ENCODE data around the gene GDPD2.
A peak's percentile ranks its signal among the peaks of the same experiment; 100 is the strongest.

The GDPD2 gene

DNA sequence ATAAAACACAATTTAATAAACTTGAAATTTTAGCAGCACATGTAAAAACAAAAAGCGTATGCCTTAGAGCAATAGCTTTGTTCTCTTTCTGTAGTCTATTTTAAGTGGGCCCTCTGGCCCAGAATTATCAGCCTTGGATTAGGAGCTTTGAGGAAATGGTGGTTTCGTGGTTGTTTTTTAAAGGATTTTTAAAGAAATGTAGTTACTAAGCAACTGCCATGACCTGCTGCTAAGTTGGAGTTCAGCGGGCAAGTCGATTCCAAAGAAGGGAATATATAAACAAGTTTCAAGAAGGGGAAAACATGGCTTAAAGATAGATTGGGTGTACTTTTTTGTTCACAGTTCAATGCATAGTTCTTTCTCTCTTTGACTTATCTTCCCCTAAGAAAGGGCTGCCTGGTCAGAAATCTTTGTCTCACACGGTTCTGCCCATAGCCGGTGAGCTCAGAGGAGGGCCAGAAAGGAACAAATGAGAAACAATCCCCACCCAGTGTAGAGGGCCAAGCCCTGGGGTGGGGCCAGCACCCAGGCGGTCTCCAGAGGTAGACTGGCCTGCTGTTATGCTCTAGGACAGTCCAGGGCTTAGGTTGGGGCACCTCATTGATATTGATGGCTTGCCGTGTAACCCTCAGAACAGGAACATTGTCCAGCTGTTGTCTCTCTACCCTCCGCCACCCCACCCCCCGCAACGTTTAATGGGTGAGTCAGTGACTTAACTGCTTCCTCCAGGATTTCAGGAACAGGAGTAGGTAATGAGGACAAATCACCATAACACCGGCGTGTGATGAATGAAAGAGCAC is 54.0 kb downstream of the GDPD2 start:
- Histone ChIP-seq H3K4me3 (ENCODE audit: extremely low read depth, insufficient read depth, low read length, poor library complexity, severe bottlenecking) (no peak overlapping the region), H3K27ac (ENCODE audit: low read depth, low read length, severe bottlenecking) (peak overlapping the region; percentile 84), H3K4me1 (ENCODE audit: control insufficient read depth, insufficient read depth, low read length, poor library complexity, severe bottlenecking) (peaks cover 43% of the 10 kb centered on the region), H3K9me3 (ENCODE audit: control insufficient read depth, low read length) (no peaks in the 10 kb centered on the region), H3K36me3 (ENCODE audit: control insufficient read depth, insufficient read depth, low read length) (peaks cover 9% of the 10 kb centered on the region)
- 0 to 60% methylated on average over 1 to 2 of the region's 13 CpGs for WGBS, 2 experiments (ENCODE audit: insufficient coverage in 2 of 2)

DNA sequence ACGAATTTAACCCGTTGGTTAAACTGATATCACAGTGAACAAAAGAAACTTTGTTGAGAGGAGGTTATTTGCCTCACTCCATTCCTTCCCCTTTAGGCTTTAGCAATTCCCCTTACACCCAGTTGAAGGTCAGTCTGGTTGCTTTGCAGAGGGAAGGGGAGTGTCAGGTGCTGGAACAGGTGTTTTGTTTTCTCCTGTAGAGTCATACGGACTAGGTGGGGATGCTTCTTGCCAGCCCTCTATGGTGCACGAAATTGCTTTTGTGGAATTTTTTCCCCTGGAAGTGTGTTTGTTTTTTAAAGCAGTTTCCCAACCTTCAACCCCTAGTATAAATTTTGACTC is 54.6 kb downstream of the GDPD2 start:
- Histone ChIP-seq H3K36me3 (ENCODE audit: control insufficient read depth, insufficient read depth, low read length) (peaks cover 9% of the 10 kb centered on the region), H3K27ac (ENCODE audit: low read depth, low read length, severe bottlenecking) (peak overlapping the region; percentile 84), H3K4me1 (ENCODE audit: control insufficient read depth, insufficient read depth, low read length, poor library complexity, severe bottlenecking) (peaks cover 43% of the 10 kb centered on the region), H3K4me3 (ENCODE audit: extremely low read depth, insufficient read depth, low read length, poor library complexity, severe bottlenecking) (no peak overlapping the region), H3K9me3 (ENCODE audit: control insufficient read depth, low read length) (no peaks in the 10 kb centered on the region)
- WGBS, 2 experiments (ENCODE audit: insufficient coverage in 2 of 2), result no CpG with 5 or more reads among the region's 4 CpGs

DNA sequence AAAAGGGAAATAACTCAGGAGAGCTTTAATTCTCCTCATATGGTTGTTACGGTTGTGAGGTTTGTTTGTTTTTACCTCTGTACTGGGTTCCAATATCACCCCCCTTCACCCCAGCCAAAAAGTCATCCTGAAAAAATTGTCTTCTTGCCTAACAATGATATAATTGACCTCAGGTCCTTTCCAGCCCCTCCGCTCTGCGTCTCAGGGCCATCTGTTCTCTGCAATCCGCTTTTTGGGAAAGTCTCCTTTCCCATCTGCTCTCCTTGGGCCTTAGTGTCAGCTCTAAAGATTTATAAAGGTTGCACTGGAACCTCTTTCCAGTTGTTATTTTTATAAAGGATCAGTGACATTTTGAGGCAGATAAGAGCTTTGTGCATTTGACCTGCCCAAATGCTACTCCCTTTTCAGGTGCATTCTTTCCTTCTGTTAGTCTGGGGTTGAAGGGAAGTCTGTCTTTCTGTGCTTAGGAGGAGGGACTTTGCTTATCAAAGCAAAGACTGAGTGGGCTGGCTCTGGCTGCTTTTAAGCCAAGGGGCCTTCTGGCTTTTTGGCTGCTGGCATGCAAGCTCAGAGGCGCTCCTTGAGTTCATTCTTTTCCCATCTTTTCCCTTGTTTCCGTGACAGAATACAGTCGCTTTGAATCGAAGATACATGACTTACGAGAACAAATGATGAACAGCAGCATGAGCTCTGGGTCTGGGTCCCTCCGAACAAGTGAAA is 55.6 kb downstream of the GDPD2 start:
- peak overlapping the region; percentile 90 for H3K27ac ChIP-seq (ENCODE audit: low read depth, low read length, severe bottlenecking)

DNA sequence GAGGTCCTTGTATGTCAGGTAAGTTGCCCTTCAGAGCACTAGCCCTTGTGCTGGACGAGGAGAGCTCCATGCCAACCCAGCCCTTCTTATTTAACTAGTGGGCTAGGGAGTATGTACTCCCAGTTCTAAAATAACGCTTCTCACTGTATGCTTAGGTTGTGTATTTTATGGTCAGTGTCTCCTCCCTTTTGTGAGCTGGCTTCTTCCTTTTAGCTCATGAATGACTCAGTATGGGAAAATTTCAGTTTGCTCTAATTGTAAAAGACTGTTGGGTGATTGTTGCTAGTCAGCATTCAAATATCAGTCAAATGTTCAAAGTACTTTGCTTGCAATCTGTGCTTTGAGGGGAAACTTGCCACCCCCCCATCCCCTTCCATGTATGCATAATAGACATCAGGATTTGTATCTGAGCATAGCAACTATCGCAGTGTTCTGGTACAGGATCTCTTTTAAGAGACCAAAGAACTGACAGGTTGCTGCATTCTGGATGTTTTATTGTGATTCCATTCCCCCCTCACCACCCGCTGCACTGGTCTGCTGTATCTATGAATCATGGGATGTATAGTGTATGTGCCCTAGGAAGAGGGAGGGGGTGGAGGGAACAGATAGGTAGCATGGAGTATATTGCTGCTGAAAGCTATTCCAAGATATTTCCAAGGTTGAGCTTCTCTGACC is 56.3 kb downstream of the GDPD2 start:
- no CpG with 5 or more reads among the region's 4 CpGs for WGBS, 2 experiments (ENCODE audit: insufficient coverage in 2 of 2)
- H3K4me1 ChIP-seq (ENCODE audit: control insufficient read depth, insufficient read depth, low read length, poor library complexity, severe bottlenecking), result peaks cover 43% of the 10 kb centered on the region
- H3K4me3 ChIP-seq (ENCODE audit: extremely low read depth, insufficient read depth, low read length, poor library complexity, severe bottlenecking), result peak overlapping the region; percentile 8
- H3K27ac ChIP-seq (ENCODE audit: low read depth, low read length, severe bottlenecking), result peak overlapping the region; percentile 90
- H3K9me3 ChIP-seq (ENCODE audit: control insufficient read depth, low read length), result no peaks in the 10 kb centered on the region
- H3K36me3 ChIP-seq (ENCODE audit: control insufficient read depth, insufficient read depth, low read length), result peaks cover 7% of the 10 kb centered on the region

More for the DNA sequence above, 55.6 kb downstream of the GDPD2 start:
- peak overlapping the region; percentile 8 for H3K4me3 ChIP-seq (ENCODE audit: extremely low read depth, insufficient read depth, low read length, poor library complexity, severe bottlenecking)
- peaks cover 7% of the 10 kb centered on the region for H3K36me3 ChIP-seq (ENCODE audit: control insufficient read depth, insufficient read depth, low read length)
- H3K9me3 ChIP-seq (ENCODE audit: control insufficient read depth, low read length), result no peaks in the 10 kb centered on the region
- H3K4me1 ChIP-seq (ENCODE audit: control insufficient read depth, insufficient read depth, low read length, poor library complexity, severe bottlenecking), result peaks cover 43% of the 10 kb centered on the region
- WGBS, 2 experiments (ENCODE audit: insufficient coverage in 2 of 2), result 45 to 80% methylated on average over 3 to 6 of the region's 10 CpGs

DNA sequence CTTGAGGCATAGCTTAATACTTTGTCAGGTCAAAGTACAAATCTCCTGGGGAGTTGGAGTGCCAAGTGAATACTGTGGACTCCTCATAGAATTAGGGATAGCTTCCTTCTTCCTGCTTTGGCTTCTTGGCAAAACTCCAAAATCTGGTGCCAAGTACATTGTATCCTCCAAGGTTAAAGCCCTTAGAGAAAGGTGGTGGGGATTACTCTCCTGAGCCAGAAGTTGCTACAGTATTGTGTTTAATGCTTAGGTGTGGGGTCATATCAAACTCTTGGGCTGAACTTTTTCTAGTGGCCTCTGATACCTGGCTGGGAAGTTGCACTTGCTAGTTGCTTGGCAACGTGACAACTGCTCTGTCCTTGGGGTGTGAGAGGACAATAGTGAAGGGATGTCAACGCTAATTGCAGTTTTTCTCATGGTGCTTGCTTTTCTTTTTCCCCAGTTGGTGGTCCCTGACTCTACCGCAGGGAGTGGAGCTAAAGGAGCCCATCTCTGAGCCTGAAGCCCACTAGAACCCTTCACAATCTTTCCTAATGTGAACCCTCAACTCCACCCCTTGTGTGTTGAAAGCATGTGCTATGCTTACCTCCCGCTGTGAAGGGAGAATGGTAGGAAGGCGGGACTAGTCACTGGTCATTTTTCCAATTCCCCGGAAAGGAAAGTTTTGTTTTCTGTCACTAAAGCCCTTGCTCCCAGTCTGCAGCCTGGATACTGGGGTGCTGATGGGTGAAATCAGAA is 57.0 kb downstream of the GDPD2 start:
- Histone ChIP-seq H3K36me3 (ENCODE audit: control insufficient read depth, insufficient read depth, low read length) (peaks cover 14% of the 10 kb centered on the region), H3K27ac (ENCODE audit: low read depth, low read length, severe bottlenecking) (peak overlapping the region; percentile 90), H3K4me3 (ENCODE audit: extremely low read depth, insufficient read depth, low read length, poor library complexity, severe bottlenecking) (no peak overlapping the region), H3K4me1 (ENCODE audit: control insufficient read depth, insufficient read depth, low read length, poor library complexity, severe bottlenecking) (peaks cover 43% of the 10 kb centered on the region), H3K9me3 (ENCODE audit: control insufficient read depth, low read length) (no peaks in the 10 kb centered on the region)
- WGBS, 2 experiments (ENCODE audit: insufficient coverage in 2 of 2), result no CpG with 5 or more reads among the region's 6 CpGs

DNA sequence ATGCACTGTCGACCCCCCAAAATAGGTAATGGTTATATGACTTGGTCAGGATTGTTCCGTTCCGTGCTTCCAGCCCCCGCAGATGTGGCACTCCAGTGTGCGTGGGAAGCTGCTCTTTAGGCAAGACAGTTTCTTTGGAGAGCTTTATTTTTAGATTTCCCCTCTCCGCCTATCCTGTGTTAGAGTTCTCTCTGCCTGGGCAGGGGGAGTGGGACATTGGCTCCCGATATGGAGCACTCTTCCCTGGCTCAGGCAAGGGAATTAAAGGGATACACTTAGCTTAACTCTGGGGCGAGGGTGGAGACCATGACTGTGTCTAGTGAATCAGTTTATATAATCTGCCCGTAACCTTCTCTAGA is 57.5 kb downstream of the GDPD2 start:
- H3K4me3 ChIP-seq (ENCODE audit: extremely low read depth, insufficient read depth, low read length, poor library complexity, severe bottlenecking), result no peak overlapping the region

DNA sequence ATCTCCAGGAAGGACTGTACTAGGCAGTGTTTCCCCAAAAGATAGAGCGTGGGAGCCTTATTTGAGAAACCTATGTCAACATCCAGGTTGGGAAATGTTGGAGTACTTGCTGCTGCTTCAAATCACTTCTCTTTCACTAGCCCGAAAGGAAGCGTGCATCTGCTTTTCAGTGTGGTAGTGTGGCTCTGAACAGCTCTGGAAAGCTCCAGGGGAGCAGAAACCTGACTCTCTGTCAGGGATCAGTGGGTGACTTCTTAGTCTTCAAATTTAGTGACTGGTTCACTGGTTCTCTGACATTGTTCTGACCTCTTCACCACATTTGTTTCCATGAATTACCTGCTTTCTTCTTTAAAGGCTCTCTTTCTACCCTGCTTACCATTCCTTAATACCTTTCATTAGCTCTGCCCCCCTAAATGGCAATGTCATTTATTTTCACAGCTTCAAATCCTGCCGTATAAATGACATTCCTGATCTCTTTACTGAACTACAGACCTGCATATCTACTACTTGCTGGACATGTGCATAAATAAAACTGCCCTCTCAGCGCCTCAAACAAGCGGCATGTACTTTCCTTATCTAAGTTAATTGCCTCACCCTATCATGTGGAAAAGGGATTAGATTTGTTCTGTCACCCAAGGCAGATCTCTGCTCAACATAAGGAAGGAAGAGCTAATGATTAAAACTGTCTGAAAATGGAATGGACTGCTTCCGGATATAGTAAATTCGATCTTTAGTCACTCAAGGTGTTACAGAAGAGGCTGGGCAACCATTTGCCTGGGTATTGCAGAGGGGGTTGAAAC is 58.6 kb downstream of the GDPD2 start:
- Histone ChIP-seq H3K4me3 (ENCODE audit: extremely low read depth, insufficient read depth, low read length, poor library complexity, severe bottlenecking) (no peak overlapping the region), H3K9me3 (ENCODE audit: control insufficient read depth, low read length) (no peaks in the 10 kb centered on the region), H3K27ac (ENCODE audit: low read depth, low read length, severe bottlenecking) (peak overlapping the region; percentile 16), H3K36me3 (ENCODE audit: control insufficient read depth, insufficient read depth, low read length) (peaks cover 28% of the 10 kb centered on the region), H3K4me1 (ENCODE audit: control insufficient read depth, insufficient read depth, low read length, poor library complexity, severe bottlenecking) (peaks cover 37% of the 10 kb centered on the region)
- 100% methylated on average over 1 of the region's 8 CpGs for WGBS, 2 experiments (ENCODE audit: insufficient coverage in 2 of 2)

More for the DNA sequence above, 57.5 kb downstream of the GDPD2 start:
- Histone ChIP-seq H3K4me1 (ENCODE audit: control insufficient read depth, insufficient read depth, low read length, poor library complexity, severe bottlenecking) (peaks cover 43% of the 10 kb centered on the region), H3K27ac (ENCODE audit: low read depth, low read length, severe bottlenecking) (peak overlapping the region; percentile 29), H3K36me3 (ENCODE audit: control insufficient read depth, insufficient read depth, low read length) (peaks cover 20% of the 10 kb centered on the region), H3K9me3 (ENCODE audit: control insufficient read depth, low read length) (no peaks in the 10 kb centered on the region)
- 80% methylated on average over 1 to 4 of the region's 9 CpGs for WGBS, 2 experiments (ENCODE audit: insufficient coverage in 2 of 2)

DNA sequence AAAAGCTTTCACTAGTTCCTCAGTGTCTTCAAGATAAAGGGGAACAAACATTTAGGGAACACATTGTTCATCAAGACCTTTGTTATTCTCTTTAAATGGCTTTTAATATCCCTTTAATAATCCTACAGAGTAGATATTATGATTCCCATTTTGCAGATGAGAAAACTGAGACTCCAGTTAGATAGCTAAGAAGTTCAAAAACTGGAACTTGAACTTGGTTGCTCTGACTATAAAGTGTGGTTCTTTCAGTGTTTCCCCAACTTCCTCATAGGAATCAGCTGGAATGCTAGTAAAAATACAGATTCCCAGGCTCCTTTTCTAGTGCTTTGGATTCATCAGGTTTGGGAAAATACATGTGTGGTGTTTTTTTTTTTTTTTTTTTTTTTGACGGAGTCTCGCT is 59.2 kb downstream of the GDPD2 start:
- peaks cover 32% of the 10 kb centered on the region for H3K36me3 ChIP-seq (ENCODE audit: control insufficient read depth, insufficient read depth, low read length)
- no CpG with 5 or more reads among the region's 2 CpGs for WGBS, 2 experiments (ENCODE audit: insufficient coverage in 2 of 2)
- H3K27ac ChIP-seq (ENCODE audit: low read depth, low read length, severe bottlenecking), result no peak overlapping the region
- H3K9me3 ChIP-seq (ENCODE audit: control insufficient read depth, low read length), result no peaks in the 10 kb centered on the region
- no peak overlapping the region for H3K4me3 ChIP-seq (ENCODE audit: extremely low read depth, insufficient read depth, low read length, poor library complexity, severe bottlenecking)
- peaks cover 30% of the 10 kb centered on the region for H3K4me1 ChIP-seq (ENCODE audit: control insufficient read depth, insufficient read depth, low read length, poor library complexity, severe bottlenecking)

All from mesodermal cell (in vitro differentiated cells).